ENCODE data around the gene FOSL1. TPM values are rescaled to one million over a fixed set of nuclear protein-coding genes. Genes with fewer than 3 reads are reported as not detected.

FOSL1 gene
- total and polyA plus RNA-seq, 2 of the 13 experiments (the other 11 are each of a cell fraction or from before 2014, with no cell fraction given) = 4.0 to 4.1 TPM

DNA sequence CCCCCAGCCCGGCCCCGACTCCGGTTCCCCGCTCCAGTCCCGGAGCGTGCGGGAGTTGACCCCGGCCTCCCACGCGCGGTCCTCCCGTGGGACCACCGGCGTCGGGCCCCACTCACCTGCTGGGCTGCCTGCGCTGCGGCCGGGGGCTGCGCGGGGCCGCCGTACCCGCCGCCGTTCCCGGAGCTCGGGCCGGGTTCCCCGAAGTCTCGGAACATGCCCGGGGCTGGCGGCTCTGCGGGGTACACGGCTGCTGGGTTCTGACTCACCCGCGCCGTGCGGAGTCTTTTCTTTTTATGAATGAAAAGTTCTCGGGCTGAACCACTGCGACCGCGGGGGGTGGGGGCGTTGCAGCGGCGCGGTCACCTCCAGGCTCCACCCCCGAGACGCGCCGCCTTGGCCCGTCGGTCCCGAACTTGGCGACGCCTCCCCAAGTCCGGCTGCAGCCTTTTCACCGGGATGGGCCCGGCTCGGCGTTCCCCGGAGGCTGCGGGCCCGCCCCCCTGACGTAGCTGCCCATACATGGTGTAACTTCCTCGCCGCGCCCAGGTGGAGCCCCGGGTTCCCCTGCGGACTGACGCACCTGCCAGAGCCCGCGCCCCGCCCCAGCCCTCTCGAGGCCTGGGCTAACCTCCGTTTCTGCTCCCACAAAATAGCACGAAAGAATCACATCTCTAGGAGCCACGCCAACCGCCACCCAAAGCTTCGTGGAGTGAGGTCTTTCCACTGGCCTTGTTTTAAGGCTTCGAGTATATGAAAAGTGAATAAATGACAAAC lies at the start of gene FOSL1 (continued):
- TF ChIP-seq, protein P1, sequence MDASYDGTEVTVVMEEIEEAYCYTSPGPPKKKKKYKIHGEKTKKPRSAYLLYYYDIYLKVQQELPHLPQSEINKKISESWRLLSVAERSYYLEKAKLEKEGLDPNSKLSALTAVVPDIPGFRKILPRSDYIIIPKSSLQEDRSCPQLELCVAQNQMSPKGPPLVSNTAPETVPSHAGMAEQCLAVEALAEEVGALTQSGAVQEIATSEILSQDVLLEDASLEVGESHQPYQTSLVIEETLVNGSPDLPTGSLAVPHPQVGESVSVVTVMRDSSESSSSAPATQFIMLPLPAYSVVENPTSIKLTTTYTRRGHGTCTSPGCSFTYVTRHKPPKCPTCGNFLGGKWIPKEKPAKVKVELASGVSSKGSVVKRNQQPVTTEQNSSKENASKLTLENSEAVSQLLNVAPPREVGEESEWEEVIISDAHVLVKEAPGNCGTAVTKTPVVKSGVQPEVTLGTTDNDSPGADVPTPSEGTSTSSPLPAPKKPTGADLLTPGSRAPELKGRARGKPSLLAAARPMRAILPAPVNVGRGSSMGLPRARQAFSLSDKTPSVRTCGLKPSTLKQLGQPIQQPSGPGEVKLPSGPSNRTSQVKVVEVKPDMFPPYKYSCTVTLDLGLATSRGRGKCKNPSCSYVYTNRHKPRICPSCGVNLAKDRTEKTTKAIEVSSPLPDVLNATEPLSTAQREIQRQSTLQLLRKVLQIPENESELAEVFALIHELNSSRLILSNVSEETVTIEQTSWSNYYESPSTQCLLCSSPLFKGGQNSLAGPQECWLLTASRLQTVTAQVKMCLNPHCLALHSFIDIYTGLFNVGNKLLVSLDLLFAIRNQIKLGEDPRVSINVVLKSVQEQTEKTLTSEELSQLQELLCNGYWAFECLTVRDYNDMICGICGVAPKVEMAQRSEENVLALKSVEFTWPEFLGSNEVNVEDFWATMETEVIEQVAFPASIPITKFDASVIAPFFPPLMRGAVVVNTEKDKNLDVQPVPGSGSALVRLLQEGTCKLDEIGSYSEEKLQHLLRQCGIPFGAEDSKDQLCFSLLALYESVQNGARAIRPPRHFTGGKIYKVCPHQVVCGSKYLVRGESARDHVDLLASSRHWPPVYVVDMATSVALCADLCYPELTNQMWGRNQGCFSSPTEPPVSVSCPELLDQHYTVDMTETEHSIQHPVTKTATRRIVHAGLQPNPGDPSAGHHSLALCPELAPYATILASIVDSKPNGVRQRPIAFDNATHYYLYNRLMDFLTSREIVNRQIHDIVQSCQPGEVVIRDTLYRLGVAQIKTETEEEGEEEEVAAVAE (CRISPR knock-in tag; IDR thresholded peaks at IDR 0.05; ENCODE audit: borderline replicate concordance) = no peak
- TF ChIP-seq ZNF335 (CRISPR knock-in tag; IDR thresholded peaks at IDR 0.05) (no peak), ZEB1 (IDR thresholded peaks at IDR 0.05; ENCODE audit: insufficient replicate concordance, low read depth) (peak; percentile 90), SRY (CRISPR knock-in tag; IDR thresholded peaks at IDR 0.05) (0 out of 2 replicates have a peak, but pooled peaks have one; percentile 38), FOXK1 (CRISPR knock-in tag; IDR thresholded peaks at IDR 0.05; ENCODE audit: borderline replicate concordance, low read depth) (0 out of 2 replicates have a peak, but pooled peaks have one; percentile 33), HNRNPUL1 (IDR thresholded peaks at IDR 0.05; ENCODE audit: low read depth, low read length) (0 out of 2 replicates have a peak, but pooled peaks have one; percentile 53), ZNF232 (CRISPR knock-in tag; IDR thresholded peaks at IDR 0.05; ENCODE audit: borderline replicate concordance) (no peak)
- TF ChIP-seq, protein P2, sequence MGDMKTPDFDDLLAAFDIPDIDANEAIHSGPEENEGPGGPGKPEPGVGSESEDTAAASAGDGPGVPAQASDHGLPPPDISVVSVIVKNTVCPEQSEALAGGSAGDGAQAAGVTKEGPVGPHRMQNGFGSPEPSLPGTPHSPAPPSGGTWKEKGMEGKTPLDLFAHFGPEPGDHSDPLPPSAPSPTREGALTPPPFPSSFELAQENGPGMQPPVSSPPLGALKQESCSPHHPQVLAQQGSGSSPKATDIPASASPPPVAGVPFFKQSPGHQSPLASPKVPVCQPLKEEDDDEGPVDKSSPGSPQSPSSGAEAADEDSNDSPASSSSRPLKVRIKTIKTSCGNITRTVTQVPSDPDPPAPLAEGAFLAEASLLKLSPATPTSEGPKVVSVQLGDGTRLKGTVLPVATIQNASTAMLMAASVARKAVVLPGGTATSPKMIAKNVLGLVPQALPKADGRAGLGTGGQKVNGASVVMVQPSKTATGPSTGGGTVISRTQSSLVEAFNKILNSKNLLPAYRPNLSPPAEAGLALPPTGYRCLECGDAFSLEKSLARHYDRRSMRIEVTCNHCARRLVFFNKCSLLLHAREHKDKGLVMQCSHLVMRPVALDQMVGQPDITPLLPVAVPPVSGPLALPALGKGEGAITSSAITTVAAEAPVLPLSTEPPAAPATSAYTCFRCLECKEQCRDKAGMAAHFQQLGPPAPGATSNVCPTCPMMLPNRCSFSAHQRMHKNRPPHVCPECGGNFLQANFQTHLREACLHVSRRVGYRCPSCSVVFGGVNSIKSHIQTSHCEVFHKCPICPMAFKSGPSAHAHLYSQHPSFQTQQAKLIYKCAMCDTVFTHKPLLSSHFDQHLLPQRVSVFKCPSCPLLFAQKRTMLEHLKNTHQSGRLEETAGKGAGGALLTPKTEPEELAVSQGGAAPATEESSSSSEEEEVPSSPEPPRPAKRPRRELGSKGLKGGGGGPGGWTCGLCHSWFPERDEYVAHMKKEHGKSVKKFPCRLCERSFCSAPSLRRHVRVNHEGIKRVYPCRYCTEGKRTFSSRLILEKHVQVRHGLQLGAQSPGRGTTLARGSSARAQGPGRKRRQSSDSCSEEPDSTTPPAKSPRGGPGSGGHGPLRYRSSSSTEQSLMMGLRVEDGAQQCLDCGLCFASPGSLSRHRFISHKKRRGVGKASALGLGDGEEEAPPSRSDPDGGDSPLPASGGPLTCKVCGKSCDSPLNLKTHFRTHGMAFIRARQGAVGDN (CRISPR knock-in tag; IDR thresholded peaks at IDR 0.05) = peak; percentile 63
- TF ChIP-seq, protein P3, sequence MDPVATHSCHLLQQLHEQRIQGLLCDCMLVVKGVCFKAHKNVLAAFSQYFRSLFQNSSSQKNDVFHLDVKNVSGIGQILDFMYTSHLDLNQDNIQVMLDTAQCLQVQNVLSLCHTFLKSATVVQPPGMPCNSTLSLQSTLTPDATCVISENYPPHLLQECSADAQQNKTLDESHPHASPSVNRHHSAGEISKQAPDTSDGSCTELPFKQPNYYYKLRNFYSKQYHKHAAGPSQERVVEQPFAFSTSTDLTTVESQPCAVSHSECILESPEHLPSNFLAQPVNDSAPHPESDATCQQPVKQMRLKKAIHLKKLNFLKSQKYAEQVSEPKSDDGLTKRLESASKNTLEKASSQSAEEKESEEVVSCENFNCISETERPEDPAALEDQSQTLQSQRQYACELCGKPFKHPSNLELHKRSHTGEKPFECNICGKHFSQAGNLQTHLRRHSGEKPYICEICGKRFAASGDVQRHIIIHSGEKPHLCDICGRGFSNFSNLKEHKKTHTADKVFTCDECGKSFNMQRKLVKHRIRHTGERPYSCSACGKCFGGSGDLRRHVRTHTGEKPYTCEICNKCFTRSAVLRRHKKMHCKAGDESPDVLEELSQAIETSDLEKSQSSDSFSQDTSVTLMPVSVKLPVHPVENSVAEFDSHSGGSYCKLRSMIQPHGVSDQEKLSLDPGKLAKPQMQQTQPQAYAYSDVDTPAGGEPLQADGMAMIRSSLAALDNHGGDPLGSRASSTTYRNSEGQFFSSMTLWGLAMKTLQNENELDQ (CRISPR knock-in tag; IDR thresholded peaks at IDR 0.05; ENCODE audit: borderline replicate concordance) = no peak
- TF ChIP-seq, protein P4, sequence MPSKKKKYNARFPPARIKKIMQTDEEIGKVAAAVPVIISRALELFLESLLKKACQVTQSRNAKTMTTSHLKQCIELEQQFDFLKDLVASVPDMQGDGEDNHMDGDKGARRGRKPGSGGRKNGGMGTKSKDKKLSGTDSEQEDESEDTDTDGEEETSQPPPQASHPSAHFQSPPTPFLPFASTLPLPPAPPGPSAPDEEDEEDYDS (CRISPR knock-in tag; IDR thresholded peaks at IDR 0.05) = peak; percentile 79
- TF ChIP-seq, protein P5, sequence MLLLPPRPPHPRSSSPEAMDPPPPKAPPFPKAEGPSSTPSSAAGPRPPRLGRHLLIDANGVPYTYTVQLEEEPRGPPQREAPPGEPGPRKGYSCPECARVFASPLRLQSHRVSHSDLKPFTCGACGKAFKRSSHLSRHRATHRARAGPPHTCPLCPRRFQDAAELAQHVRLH (CRISPR knock-in tag; IDR thresholded peaks at IDR 0.05; ENCODE audit: borderline replicate concordance, low read depth) = 0 out of 2 replicates have a peak, but pooled peaks have one; percentile 43
- TF ChIP-seq, protein P6, sequence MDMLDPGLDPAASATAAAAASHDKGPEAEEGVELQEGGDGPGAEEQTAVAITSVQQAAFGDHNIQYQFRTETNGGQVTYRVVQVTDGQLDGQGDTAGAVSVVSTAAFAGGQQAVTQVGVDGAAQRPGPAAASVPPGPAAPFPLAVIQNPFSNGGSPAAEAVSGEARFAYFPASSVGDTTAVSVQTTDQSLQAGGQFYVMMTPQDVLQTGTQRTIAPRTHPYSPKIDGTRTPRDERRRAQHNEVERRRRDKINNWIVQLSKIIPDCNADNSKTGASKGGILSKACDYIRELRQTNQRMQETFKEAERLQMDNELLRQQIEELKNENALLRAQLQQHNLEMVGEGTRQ (IDR thresholded peaks at IDR 0.05; ENCODE audit: low read depth, low read length) = no peak
- TF ChIP-seq, protein P6 (CRISPR knock-in tag; IDR thresholded peaks at IDR 0.05; ENCODE audit: borderline replicate concordance) = peak; percentile 96; the same call in 1 of the 2 replicates
